HCEC 1CT (cell line): Measurements from ENCODE around the gene ILKAP.

ENCODE experiments used
- DNase-seq: peaks from one replicate; pipeline ENCODE4 v3.0.0-alpha.2; 2017

The ILKAP gene

GRCh38 chr2:238133499-238134392 is 69.7 kb downstream of the ILKAP start:
- DNase-seq, result no peak

- DNase-seq, result no peak
These were observed 70.7 kb downstream of the ILKAP start for GRCh38 chr2:238132463-238133450.

- no peak for DNase-seq
These were observed 71.6 kb downstream of the ILKAP start for GRCh38 chr2:238131761-238132462.

GRCh38 chr2:238130696-238131628 is 72.5 kb downstream of the ILKAP start:
- DNase-seq, result no peak

- DNase-seq, result no peak
These were observed 73.3 kb downstream of the ILKAP start for GRCh38 chr2:238130111-238130695.

- DNase-seq, result no peak
These were observed 74.1 kb downstream of the ILKAP start for GRCh38 chr2:238129166-238130010.

GRCh38 chr2:238128534-238129001 is 74.9 kb downstream of the ILKAP start:
- no peak for DNase-seq

- DNase-seq, result no peak
These were observed 75.4 kb downstream of the ILKAP start for GRCh38 chr2:238128061-238128440.

- peak; percentile 67 for DNase-seq
These were observed 76.1 kb downstream of the ILKAP start for GRCh38 chr2:238127165-238128060.

- DNase-seq, result no peak
These were observed 76.7 kb downstream of the ILKAP start for GRCh38 chr2:238126775-238127164.

- DNase-seq, result no peak
These were observed 77.2 kb downstream of the ILKAP start for GRCh38 chr2:238126338-238126737.

- no peak for DNase-seq
These were observed 78.2 kb downstream of the ILKAP start for GRCh38 chr2:238125127-238125885.

- DNase-seq, result no peak
These were observed 78.9 kb downstream of the ILKAP start for GRCh38 chr2:238124488-238125126.

GRCh38 chr2:238123991-238124470 is 79.5 kb downstream of the ILKAP start:
- DNase-seq, result no peak

- DNase-seq, result no peak
These were observed 80.1 kb downstream of the ILKAP start for GRCh38 chr2:238123218-238123971.

GRCh38 chr2:238122287-238123217 is 80.9 kb downstream of the ILKAP start:
- DNase-seq, result no peak
